Measurements from ENCODE around the gene KAZN. TPM values are rescaled to one million over a fixed set of nuclear protein-coding genes. Genes with fewer than 3 reads are reported as not detected.

The KAZN gene
- total and polyA plus RNA-seq, 2 of the 8 experiments (the other 6 are each of a cell fraction or from before 2014, with no cell fraction given), result 3.7 to 11.8 TPM

GRCh38 chr1:15060104-15060503 lies 461.6 kb downstream of the KAZN start:
- H3K4me1 ChIP-seq (replicated peaks in 1 of 4; ENCODE audit: control insufficient read depth in 3 of 4, insufficient read depth in 4 of 4, low read length in 3 of 4), result no peaks in the 10 kb centered on the region; a peak in 1 of 7 replicates
- TF ChIP-seq NANOG (IDR thresholded peaks at IDR 0.05; ENCODE audit: insufficient read depth, low read depth, low read length, poor library complexity, severe bottlenecking) (no peak), SIX5 (IDR thresholded peaks at IDR 0.05; ENCODE audit: low read depth, low read length) (no peak), E2F6 (IDR thresholded peaks at IDR 0.05) (no peak), SAP30 (IDR thresholded peaks at IDR 0.05; ENCODE audit: insufficient read depth, insufficient replicate concordance, low read length) (no peak), RAD21 (IDR thresholded peaks at IDR 0.05 in 1 of 2, conservative IDR thresholded peaks at IDR 0.05 in 1 of 2; ENCODE audit: low read depth in 2 of 2, low read length in 2 of 2) (no peak), POLR2A (IDR thresholded peaks at IDR 0.05; ENCODE audit: control extremely low read depth in 1 of 2, low read depth in 2 of 2, low read length in 2 of 2) (no peak), CBX5 (IDR thresholded peaks at IDR 0.05; ENCODE audit: low read depth, low read length) (no peak)
- FAIRE-seq, result no peak

More at GRCh38 chr1:15060104-15060503, 461.6 kb downstream of the KAZN start:
- Histone ChIP-seq H3K23me2 (ENCODE audit: low read depth, low read length) (no peaks in the 10 kb centered on the region), H3K18ac (ENCODE audit: extremely low read depth, low read length) (no peak overlapping the region), H3K79me2 (ENCODE audit: control insufficient read depth in 1 of 2, insufficient read depth in 2 of 2, low read length in 2 of 2) (no peaks in the 10 kb centered on the region), H3K9ac (replicated peaks in 1 of 4; ENCODE audit: extremely low read depth in 1 of 4, low read depth in 3 of 4, low read length in 3 of 4) (no peak overlapping the region), H2AFZ (ENCODE audit: low read length) (no peak overlapping the region), H2BK12ac (ENCODE audit: low read depth, low read length) (no peak overlapping the region), H3K79me1 (ENCODE audit: low read depth, low read length) (no peaks in the 10 kb centered on the region), H4K91ac (replicated peaks; ENCODE audit: insufficient read length, low read length) (no peak overlapping the region), H3K4me2 (ENCODE audit: insufficient read depth in 1 of 2, low read depth in 2 of 2, low read length in 2 of 2) (no peak overlapping the region), H3K4ac (replicated peaks; ENCODE audit: insufficient read length, low read depth, low read length) (no peak overlapping the region), H4K8ac (ENCODE audit: extremely low read depth, insufficient read depth, low read length) (0 out of 2 replicates have a peak overlapping the region, but pooled peaks have one; percentile 58), H3K36me3 (ENCODE audit: control insufficient read depth in 2 of 4, insufficient read depth in 4 of 4, low read length in 3 of 4) (no peaks in the 10 kb centered on the region; a peak in 1 of 8 replicates), H3K56ac (replicated peaks; ENCODE audit: insufficient read length, low read depth, low read length) (no peak overlapping the region), H3K9me3 (ENCODE audit: insufficient read depth in 2 of 2, low read depth in 1 of 2, low read length in 1 of 2) (peaks cover 2 to 4% of the 10 kb centered on the region in 2 experiments; a peak in 1 of 4 replicates), H3K14ac (ENCODE audit: insufficient read length) (no peak overlapping the region), H4K5ac (ENCODE audit: insufficient read length, low read depth, low read length) (no peak overlapping the region), H3K27me3 (replicated peaks in 1 of 4; ENCODE audit: control insufficient read depth in 3 of 4, extremely low read depth in 1 of 4, insufficient read depth in 3 of 4, low read length in 3 of 4) (no peaks in the 10 kb centered on the region), H2BK5ac (ENCODE audit: low read depth, low read length) (0 out of 2 replicates have a peak overlapping the region, but pooled peaks have one; percentile 21), H4K20me1 (replicated peaks in 1 of 2; ENCODE audit: control insufficient read depth in 1 of 2, insufficient read depth in 2 of 2, low read length in 2 of 2) (peaks cover 0 to 1% of the 10 kb centered on the region in 2 experiments), H2BK15ac (ENCODE audit: low read length) (no peak overlapping the region), H2BK20ac (ENCODE audit: low read length) (no peak overlapping the region), H3K4me3 (ENCODE audit: extremely low read depth in 1 of 4, insufficient read depth in 2 of 4, low read depth in 3 of 4, low read length in 4 of 4) (no peak overlapping the region), H2BK120ac (replicated peaks; ENCODE audit: low read depth, low read length) (no peak overlapping the region), H3K27ac (ENCODE audit: low read depth, low read length) (no peak overlapping the region), H2AK5ac (ENCODE audit: low read depth, low read length) (no peak overlapping the region), H3K23ac (ENCODE audit: insufficient read length) (no peak overlapping the region)
- CTCF ChIA-PET (ENCODE audit: partially characterized antibody), result interaction anchor here (1.1 to 8.7 kb wide), 8 partner anchors 7 to 265 kb away, joined by 3 to 53 read pairs (median 21); no protein-coding TSS in a partner anchor
- no peak for DNase-seq (ENCODE audit: low read depth in 1 of 2, low spot score in 2 of 2)
- 88% methylated on average over 24 of the region's 25 CpGs; no CpG with 5 or more reads in 1 of the 2 experiments for WGBS, 2 experiments (ENCODE audit: extremely low coverage in 1 of 2, insufficient coverage in 1 of 2, insufficient read length in 1 of 2, insufficient replicate concordance in 2 of 2, low coverage in 1 of 2, low lambda C conversion rate in 2 of 2, missing lambda C conversion rate in 1 of 2)
- POLR2A ChIA-PET (ENCODE audit: partially characterized antibody), result no interaction called here
